GM19397 (cell line): ENCODE data around the gene PPM1H.
"Not testable (repeated sequence)": the region's sequence is repeated elsewhere in the genome, so short reads cannot be mapped to it uniquely, and the experiment has no call there.

Source experiments
- ATAC-seq: cut with Tn5 transposase; IDR thresholded peaks from one replicate; pipeline ENCODE4 v1.9.1; 2021; ENCODE audit warnings: mild to moderate bottlenecking, moderate library complexity; ENCODE audit not compliant: unreplicated experiment

The PPM1H gene

DNA sequence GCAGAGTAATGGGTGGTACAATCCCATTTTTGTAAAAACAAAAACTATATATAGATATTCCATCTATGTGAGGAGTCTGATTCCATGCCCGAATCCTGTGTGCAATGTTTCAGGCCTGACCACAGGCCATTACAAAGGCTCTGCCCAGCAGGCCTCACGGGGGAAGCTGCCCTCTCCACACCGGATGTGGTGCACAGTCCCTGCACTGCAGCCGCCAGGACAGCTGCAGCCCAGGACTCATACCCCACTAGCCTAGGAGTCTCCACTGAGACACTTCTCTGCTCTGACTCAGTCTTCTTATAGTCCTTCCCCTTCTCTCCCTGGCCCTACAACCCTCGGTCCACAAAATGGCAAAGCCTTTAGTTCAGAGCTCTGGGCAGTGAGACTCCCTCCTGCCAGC is 190.4 kb downstream of the PPM1H start:
- no peak for ATAC-seq

- no peak for ATAC-seq
These were observed 195.5 kb downstream of the PPM1H start for GRCh38 chr12:62739266-62740015.

DNA sequence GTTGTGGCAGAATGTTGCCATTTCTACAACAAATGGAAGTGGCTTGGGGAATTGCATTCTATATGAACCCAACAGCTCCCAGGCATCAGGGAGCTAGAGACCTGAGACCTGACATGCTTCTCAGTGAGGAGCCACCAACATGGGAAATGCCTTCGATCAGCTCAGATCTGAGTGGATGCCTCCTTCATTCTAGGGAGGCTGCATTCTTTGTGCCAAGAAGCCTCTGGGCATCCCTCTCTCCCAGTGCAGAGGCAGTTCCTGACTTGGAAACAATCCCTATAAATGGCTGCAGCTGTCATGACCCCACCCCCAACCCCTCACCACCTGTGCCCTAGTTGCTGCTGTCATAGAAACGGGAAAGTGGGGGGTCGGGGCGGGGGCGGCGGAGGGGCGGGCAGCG is 196.3 kb downstream of the PPM1H start:
- ATAC-seq, result no peak

GRCh38 chr12:62738105-62738504 is 196.8 kb downstream of the PPM1H start:
- ATAC-seq, result no peak

- ATAC-seq, result no peak
These were observed 197.3 kb downstream of the PPM1H start for GRCh38 chr12:62737615-62738014.

GRCh38 chr12:62737188-62737587 is 197.8 kb downstream of the PPM1H start:
- ATAC-seq, result no peak

GRCh38 chr12:62736596-62736995 is 198.4 kb downstream of the PPM1H start:
- no peak for ATAC-seq

- ATAC-seq, result no peak
These were observed 202.0 kb downstream of the PPM1H start for GRCh38 chr12:62732861-62733427.

DNA sequence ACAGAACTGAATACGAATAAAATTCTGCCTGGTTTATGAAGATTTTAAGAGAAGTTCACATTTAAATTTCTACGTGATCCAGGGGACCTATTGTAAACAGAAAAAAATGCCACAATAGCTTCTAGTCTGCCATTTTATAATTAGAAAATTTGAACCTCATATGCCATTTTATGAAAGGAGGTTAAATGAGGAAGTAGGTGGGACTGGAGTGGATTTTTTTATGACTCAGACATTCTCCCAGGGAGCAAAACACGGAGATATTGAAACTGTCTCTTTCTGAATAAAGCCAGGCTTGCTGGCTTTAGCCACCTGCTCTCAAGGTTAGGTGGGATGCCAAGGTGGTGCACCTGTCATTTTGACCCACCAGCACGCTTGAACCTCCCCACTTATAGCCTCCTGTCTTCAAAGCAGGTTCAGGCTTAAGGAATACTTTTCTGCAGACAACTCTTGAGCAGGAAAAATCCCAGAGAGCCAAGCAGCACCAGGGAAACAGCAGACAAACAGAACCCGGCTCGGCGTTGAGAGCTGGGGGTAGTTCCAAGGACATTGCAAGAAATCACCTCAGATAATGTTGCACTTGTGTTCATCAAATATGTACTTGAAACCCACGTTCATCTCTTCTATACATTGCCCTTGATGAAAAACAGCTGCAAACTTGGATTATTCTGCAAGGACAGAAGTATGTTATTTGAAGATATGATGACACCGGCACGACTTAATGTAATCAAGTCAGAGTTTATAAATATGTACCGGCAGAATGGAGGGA is 203.7 kb downstream of the PPM1H start:
- no peak for ATAC-seq

GRCh38 chr12:62730649-62731048 is 204.3 kb downstream of the PPM1H start:
- no peak for ATAC-seq

DNA sequence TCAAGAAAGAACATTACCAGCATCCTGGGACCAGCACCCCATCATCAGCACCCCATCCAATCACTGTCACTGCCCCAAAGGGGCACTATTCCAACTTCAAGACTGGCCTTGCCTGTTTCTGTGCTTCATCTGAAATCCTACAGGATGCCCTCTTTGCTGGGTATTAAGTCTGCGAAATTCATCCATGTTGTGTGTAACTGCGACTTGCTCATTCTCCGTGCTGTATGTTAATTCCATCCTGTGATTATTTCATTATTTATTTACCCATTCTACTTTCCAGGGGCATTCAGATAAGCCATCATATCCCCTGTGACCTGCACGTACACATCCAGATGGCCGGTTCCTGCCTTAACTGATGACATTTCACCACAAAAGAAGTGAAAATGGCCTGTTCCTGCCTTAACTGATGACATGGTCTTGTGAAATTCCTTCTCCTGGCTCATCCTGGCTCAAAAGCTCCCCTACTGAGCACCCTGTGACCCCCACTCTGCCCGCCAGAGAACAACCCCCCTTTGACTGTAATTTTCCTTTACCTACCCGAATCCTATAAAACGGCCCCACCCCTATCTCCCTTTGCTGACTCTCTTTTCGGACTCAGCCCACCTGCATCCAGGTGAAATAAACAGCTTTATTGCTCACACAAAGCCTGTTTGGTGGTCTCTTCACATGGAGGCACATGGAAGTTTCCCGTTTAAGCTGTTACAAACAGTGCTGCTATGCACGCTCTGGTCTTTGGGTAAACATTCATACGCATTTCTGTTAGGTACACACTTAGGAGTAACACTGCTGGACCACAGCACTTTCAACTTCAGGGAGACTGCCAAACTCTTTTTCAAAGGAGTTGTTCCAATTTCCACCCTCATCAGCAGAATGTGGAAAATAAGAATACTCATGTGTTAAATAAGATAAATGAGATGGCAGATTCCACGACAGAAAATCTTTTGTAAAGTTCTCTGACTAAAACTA is 205.1 kb downstream of the PPM1H start:
- ATAC-seq, result not testable (repeated sequence)

DNA sequence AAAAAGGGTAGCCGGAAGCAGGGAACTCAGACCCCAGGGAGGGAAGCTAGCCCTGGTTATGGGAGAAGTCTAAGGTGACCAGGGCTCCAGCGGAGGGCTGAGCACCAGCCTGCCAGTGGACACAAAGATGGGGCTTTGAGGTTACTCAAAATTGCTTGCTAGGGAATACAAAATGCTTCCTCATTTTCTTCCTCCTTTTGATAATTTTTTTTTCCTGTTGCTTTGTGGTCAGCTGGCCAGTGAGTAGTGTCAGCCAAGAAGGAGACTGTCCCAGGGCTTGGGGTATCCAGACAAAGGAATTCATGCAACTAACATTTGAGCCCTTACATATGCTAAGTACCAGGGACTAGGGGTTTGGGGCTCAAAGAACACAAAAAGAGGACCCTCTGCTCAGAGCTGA is 206.2 kb downstream of the PPM1H start:
- ATAC-seq, result no peak

GRCh38 chr12:62726471-62726980 is 208.4 kb downstream of the PPM1H start:
- ATAC-seq, result no peak

GRCh38 chr12:62725781-62726180 is 209.2 kb downstream of the PPM1H start:
- ATAC-seq, result no peak

- ATAC-seq, result no peak
These were observed 210.0 kb downstream of the PPM1H start for GRCh38 chr12:62724947-62725451.

- ATAC-seq, result no peak
These were observed 210.7 kb downstream of the PPM1H start for GRCh38 chr12:62724285-62724684.

DNA sequence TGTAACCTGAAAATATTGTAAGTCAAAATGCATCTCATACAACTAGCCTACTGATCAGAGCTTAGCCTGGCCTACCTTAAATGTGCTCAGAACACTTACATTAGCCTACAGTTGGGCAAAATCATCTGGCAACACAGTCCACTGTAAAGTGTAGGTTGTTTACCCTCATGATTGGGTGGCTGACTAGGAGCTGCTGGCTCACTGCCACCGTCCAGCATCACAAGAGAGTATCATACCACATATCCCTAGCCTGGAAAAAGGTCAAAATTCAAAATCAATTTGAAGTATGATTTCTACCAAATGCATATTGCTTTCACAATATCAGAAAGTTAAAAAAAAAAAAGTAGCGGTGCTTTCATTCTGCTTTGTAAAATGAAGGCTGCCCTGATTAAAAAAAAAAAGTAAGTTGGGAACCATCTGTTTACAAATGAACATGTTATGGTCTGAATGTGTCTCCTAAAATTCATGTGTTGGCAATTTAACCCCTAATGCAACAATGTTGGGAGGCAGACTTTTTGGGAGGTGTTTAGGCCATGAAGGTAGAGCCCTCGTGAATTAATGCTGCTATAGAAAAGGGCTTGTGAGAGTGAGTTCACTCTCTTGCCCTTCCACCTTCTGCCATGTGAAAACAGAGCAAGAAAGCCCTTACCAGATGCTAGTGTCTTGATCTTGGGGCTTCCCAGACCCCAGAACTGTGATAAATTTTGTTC is 211.8 kb downstream of the PPM1H start:
- ATAC-seq, result no peak

DNA sequence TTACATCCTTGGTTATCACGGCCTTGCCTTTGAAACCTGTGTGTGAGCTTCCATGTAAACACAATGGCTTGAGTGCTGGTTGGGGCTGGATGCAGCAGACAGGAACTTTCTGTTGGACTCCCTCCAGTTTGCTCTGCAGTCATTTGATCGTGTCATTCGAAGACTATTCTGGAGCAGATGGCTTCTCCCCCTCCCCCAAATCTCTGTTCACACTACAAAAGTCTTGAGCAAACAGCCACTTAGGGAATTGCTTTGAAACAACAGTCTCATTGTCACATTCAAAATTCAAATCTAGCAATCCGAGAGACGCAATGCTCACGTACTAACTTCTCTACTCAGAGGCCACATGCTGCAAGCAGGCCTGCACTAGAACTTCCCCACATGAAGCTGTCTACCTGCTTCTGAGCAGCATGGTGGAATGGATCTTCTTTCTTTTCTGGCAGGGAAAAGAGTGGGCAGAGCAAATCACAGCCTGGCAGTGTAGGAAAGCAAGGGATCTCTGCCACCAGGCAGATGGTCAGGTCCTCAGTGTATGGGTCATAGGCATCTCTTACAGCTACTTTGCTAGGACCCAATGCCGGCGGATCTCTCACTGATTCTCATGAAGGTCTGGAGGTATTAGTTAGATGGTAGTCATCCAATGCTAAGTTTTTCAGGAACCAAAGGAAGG is 214.2 kb downstream of the PPM1H start:
- ATAC-seq, result no peak

DNA sequence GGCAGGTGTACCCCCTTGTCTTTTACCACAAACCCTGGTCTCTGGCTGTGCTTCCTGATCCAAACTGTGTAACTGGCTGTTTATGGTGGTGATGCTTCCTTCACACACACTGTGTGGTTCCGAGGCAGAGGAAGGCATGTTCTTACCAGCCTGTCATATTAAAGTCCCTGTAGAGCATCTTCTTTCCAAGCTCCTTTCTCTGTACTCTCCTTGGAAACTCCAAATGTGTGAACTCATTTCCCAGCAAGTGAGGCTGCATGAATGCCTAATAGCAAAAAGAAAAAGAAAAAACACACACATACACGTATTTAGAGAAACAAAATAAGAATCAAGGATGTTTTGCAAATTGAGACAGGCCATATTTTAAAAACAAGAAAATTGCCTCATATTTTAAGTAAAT is 214.9 kb downstream of the PPM1H start:
- ATAC-seq, result no peak
